GM18951 (cell line): ENCODE measurements around the gene TECPR1.

Source experiments
- POLR2A ChIP-seq: IDR thresholded peaks from 4 replicates; pipeline ENCODE4 v1.6.1; 2011; ENCODE audit warnings: mild to moderate bottlenecking; ENCODE audit not compliant: insufficient read length, insufficient read depth; ENCODE audit errors: extremely low read depth
- in situ Hi-C: fragments of 300-500 bp; cut with MboI; formaldehyde crosslinking; loops from one replicate; pipeline ENCODE4 v1.12.0; 2022; ENCODE audit warnings: low sequenced_read_pairs, mixed read lengths, inconsistent platforms; ENCODE audit not compliant: unreplicated experiment

The TECPR1 gene

GRCh38 chr7:98234429-98235147 lies 17.4 kb downstream of the TECPR1 start:
- in situ Hi-C loops = no loop called here
- TF ChIP-seq POLR2A = no peak

- in situ Hi-C loops = no loop called here
- TF ChIP-seq POLR2A = no peak
These were observed 18.6 kb downstream of the TECPR1 start for GRCh38 chr7:98233219-98234070.

- in situ Hi-C loops = no loop called here
- TF ChIP-seq POLR2A = no peak
These were observed 19.2 kb downstream of the TECPR1 start for GRCh38 chr7:98232799-98233198.

- no peak for TF ChIP-seq POLR2A
- in situ Hi-C loops = no loop called here
These were observed 19.8 kb downstream of the TECPR1 start for GRCh38 chr7:98232263-98232585.

GRCh38 chr7:98231493-98232262 lies 20.4 kb downstream of the TECPR1 start:
- no peak for TF ChIP-seq POLR2A
- in situ Hi-C loops = no loop called here

- in situ Hi-C loops = no loop called here
- no peak for TF ChIP-seq POLR2A
These were observed 21.1 kb downstream of the TECPR1 start for GRCh38 chr7:98230746-98231471.

- in situ Hi-C loops = no loop called here
These were observed 21.9 kb downstream of the TECPR1 start for GRCh38 chr7:98229991-98230745.

GRCh38 chr7:98229441-98229840 lies 22.6 kb downstream of the TECPR1 start:
- no peak for TF ChIP-seq POLR2A
- in situ Hi-C loops = no loop called here

More at GRCh38 chr7:98229991-98230745, 21.9 kb downstream of the TECPR1 start:
- TF ChIP-seq POLR2A = no peak

- TF ChIP-seq POLR2A = no peak
- in situ Hi-C loops = no loop called here
These were observed 23.2 kb downstream of the TECPR1 start for GRCh38 chr7:98228801-98229200.

GRCh38 chr7:98227939-98228338 lies 24.1 kb downstream of the TECPR1 start:
- TF ChIP-seq POLR2A = no peak
- in situ Hi-C loops = no loop called here

GRCh38 chr7:98225913-98226614 lies 26.0 kb downstream of the TECPR1 start:
- in situ Hi-C loops = no loop called here
- no peak for TF ChIP-seq POLR2A
